ENCODE results near the gene BCAS4.
A peak's percentile ranks its signal among the peaks of the same experiment; 100 is the strongest.

The BCAS4 gene

DNA sequence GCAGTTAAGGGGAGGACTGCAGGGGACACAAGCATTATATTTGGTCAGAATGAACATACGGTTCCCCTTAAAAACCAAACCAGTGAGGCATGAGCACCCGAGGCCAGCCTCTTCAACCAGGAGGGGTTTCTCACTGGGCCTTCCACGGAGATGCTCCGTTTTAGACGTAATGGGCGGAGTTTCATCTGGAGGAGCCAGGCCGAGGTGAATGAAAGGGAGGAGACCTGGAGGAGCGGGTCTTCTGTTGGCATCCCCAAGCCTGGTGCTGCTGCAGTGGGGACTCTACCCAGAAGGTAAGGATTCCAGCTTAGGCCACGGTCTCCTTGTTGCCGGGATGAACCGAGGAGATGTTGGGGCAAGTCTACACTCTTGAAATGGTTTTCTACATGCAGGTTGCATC is 89.0 kb downstream of the BCAS4 start:
- Mint-ChIP-seq H3K9me3 (no peaks in the 10 kb centered on the region), H3K4me3 (no peak overlapping the region), H3K4me1 (no peaks in the 10 kb centered on the region), H3K27me3 (no peaks in the 10 kb centered on the region), H3K36me3 (peaks cover 13% of the 10 kb centered on the region), H3K27ac (no peak overlapping the region)
- DNase-seq: no peak
- CTCF ChIA-PET: interaction anchor here (0.6 to 3.9 kb wide), 4 partner anchors 11 to 132 kb away, joined by 3 to 14 read pairs (median 4); partner anchors contain the start of gene BCAS4

DNA sequence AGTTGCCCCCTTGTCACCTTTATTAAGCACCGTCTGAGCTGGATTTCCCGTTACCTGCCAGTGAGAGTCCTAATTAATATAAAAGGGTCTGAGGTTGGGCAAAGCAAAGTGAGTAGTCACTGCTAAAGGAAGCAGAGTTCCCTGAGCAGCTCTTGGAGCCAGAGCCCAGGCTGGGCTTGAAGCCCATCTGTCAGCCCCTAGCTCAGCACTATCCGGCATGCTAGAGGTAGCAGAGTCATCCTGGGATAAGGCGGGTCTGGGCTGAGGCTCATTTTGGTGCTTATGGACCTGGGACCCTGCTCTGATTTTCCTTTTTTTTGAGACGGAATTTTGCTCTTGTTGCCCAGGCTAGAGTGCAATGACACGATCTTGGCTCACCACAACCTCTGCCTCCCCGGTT is 90.2 kb downstream of the BCAS4 start:
- Mint-ChIP-seq H3K9me3 (no peaks in the 10 kb centered on the region), H3K27ac (no peak overlapping the region), H3K4me1 (no peaks in the 10 kb centered on the region), H3K36me3 (peaks cover 20% of the 10 kb centered on the region), H3K27me3 (no peaks in the 10 kb centered on the region), H3K4me3 (no peak overlapping the region)
- CTCF ChIA-PET: interaction anchor here (1.3 to 3.9 kb wide), 2 partner anchors 44 to 91 kb away, joined by 3 to 14 read pairs; no protein-coding TSS in a partner anchor
- no peak for DNase-seq

DNA sequence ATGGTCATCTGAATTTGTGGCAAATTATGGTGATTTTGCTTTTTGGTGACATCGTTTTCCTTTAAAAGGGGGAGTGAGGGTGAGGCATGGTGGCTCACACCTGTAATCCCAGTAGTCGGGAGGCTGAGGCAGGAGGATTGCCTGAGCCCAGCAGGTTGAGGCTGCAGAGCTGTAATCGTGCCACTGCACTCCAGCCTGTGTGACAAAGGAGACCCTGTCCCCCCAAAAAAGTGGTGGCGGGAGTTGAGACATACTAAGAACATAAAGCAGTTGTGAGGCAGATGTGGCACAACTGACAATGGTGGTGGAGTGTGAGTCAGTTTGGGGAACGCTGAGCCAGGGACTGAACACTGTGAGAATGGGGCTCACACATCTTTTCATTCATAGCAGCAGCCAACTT is 90.9 kb downstream of the BCAS4 start:
- H3K4me3 Mint-ChIP-seq: no peak overlapping the region
- no peaks in the 10 kb centered on the region for H3K9me3 Mint-ChIP-seq
- no peak for DNase-seq
- H3K27me3 Mint-ChIP-seq: no peaks in the 10 kb centered on the region
- no peak overlapping the region for H3K27ac Mint-ChIP-seq
- no peaks in the 10 kb centered on the region for H3K4me1 Mint-ChIP-seq
- peaks cover 23% of the 10 kb centered on the region for H3K36me3 Mint-ChIP-seq
- CTCF ChIA-PET: interaction anchor here (3.9 kb wide), 1 partner anchor 44 kb away, joined by 14 read pairs; no protein-coding TSS in a partner anchor

DNA sequence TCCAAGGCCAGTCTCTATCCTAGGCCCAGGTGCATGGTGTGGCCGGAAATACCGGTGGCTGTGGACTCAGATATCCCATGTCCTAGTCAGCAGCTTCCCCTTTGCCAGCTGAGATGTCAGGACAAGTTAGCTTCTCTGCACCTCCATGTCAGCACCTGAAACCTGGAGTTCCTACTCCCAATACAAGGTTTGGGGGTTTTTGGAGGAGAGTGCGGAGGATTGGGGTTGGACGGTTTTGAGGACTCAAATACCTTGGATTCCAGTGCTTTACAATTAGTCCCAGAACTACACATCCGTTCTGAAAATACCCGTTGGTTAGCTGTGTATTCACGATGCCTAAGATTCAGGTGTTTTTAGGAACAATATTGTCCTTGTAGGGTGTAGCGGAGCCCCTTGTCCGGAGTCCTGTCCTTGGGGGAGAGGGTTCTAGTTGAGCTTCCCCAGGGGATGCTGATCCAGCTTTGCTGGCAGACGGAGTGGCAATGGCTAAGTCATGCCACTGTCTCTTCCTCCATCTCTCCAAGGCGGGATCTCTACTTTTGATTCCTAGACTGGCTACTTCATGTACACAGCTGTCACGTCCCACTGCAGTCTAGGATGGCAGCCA is 91.4 kb downstream of the BCAS4 start:
- CTCF ChIA-PET: interaction anchor here (3.9 kb wide), 1 partner anchor 43 kb away, joined by 14 read pairs; no protein-coding TSS in a partner anchor
- H3K27me3 Mint-ChIP-seq: no peaks in the 10 kb centered on the region

DNA sequence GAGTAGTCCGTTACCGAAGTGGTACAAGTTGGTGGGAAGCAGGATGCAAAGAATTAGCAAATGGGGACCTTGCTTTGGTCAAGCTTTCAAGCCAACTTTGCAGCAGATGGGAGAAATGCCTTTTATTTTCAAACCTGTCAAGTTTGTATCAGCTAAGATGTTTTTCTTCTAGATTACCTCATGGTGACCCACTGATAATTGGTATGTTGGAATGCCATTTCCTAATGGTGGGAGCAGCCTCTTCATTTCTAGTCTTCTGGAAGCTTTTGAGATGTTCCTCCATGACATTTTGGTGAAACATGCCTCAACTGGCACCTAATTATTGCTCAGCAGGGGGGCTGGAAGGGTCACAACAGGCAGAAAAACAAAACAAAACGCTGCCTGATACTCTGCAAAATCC is 92.7 kb downstream of the BCAS4 start:
- CTCF ChIA-PET: no interaction called here
- DNase-seq: no peak
- Mint-ChIP-seq H3K9me3 (no peaks in the 10 kb centered on the region), H3K27me3 (no peaks in the 10 kb centered on the region), H3K27ac (no peak overlapping the region), H3K4me1 (no peaks in the 10 kb centered on the region), H3K4me3 (no peak overlapping the region), H3K36me3 (peaks cover 36% of the 10 kb centered on the region)

More for the DNA sequence above, 91.4 kb downstream of the BCAS4 start:
- DNase-seq: no peak
- Mint-ChIP-seq H3K27ac (no peak overlapping the region), H3K4me3 (no peak overlapping the region), H3K9me3 (no peaks in the 10 kb centered on the region), H3K4me1 (no peaks in the 10 kb centered on the region), H3K36me3 (peaks cover 23% of the 10 kb centered on the region)

DNA sequence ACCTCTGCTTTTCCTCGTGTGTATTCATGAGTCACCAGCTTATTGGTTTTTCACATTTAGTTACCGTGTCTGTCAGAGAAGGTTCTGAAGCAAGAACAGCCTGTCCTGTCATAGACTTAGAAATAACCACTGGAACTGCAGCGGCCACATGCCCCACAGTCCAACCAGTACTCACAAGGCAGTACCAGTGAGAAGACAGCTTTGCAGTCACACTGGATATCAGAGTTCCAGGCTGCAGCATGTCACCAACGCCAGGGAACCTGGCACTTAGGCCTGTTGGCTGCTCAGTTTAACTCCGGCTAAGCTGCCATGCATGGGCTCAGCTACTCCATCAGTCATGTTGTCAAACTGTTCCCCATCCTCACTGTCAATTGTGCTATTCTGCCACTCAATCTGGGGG is 96.3 kb downstream of the BCAS4 start:
- no peaks in the 10 kb centered on the region for H3K4me1 Mint-ChIP-seq
- peaks cover 54% of the 10 kb centered on the region for H3K36me3 Mint-ChIP-seq

DNA sequence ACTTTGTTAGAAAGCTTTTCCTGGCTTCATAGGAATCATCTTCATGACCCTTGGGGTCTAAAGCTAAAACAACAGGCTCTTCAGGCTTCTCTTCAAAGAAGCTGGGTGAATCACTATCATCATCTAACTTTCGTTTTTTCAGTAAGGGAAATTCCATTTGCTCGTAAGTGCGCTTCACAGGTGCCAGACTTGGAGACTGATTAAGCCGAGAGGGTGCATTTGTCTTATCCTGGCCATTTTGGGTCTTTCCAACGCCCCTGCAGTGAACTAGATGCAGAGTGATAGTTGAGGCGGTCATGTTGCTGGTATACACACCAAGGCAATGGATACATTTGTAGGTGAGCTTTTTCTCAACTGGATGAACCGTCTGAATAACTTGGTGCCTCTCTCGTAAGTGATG is 97.5 kb downstream of the BCAS4 start:
- Mint-ChIP-seq H3K36me3 (peaks cover 56% of the 10 kb centered on the region), H3K4me1 (no peaks in the 10 kb centered on the region), H3K4me3 (no peak overlapping the region), H3K27me3 (no peaks in the 10 kb centered on the region), H3K27ac (no peak overlapping the region), H3K9me3 (no peaks in the 10 kb centered on the region)
- DNase-seq: no peak
- CTCF ChIA-PET: interaction anchor here (1.3 to 3.8 kb wide), 3 partner anchors 11 to 98 kb away, joined by 5 to 13 read pairs (median 8); partner anchors contain the start of gene BCAS4

More for the DNA sequence above, 96.3 kb downstream of the BCAS4 start:
- Mint-ChIP-seq H3K4me3 (no peak overlapping the region), H3K27ac (no peak overlapping the region), H3K9me3 (no peaks in the 10 kb centered on the region), H3K27me3 (no peaks in the 10 kb centered on the region)
- no peak for DNase-seq
- CTCF ChIA-PET: interaction anchor here (2.4 to 3.8 kb wide), 2 partner anchors 38 to 97 kb away, joined by 8 to 13 read pairs; partner anchors contain the start of gene BCAS4

DNA sequence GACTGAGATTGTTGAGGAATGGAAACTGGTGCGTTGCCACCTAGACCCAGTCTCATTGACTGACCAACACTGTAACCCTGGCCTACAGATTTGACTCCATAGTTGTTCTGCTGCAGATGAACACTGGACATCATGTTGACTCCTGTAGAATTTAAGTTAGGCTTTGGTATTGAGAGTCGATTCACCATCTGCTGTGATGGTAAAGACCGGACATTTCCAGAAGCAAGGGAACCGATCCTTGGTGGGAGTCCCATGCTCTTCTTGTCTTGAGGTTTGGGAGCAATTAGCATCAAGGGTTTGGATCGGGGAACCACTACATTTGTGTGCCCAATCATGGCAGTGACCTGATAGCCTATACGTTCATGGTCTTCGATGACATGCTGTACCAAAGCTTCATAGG is 98.8 kb downstream of the BCAS4 start:
- H3K4me1 Mint-ChIP-seq: no peaks in the 10 kb centered on the region
- no peak overlapping the region for H3K27ac Mint-ChIP-seq
- no peaks in the 10 kb centered on the region for H3K9me3 Mint-ChIP-seq
- no peaks in the 10 kb centered on the region for H3K27me3 Mint-ChIP-seq
- CTCF ChIA-PET: no interaction called here
- H3K4me3 Mint-ChIP-seq: no peak overlapping the region
- peaks cover 61% of the 10 kb centered on the region for H3K36me3 Mint-ChIP-seq
- DNase-seq: no peak

DNA sequence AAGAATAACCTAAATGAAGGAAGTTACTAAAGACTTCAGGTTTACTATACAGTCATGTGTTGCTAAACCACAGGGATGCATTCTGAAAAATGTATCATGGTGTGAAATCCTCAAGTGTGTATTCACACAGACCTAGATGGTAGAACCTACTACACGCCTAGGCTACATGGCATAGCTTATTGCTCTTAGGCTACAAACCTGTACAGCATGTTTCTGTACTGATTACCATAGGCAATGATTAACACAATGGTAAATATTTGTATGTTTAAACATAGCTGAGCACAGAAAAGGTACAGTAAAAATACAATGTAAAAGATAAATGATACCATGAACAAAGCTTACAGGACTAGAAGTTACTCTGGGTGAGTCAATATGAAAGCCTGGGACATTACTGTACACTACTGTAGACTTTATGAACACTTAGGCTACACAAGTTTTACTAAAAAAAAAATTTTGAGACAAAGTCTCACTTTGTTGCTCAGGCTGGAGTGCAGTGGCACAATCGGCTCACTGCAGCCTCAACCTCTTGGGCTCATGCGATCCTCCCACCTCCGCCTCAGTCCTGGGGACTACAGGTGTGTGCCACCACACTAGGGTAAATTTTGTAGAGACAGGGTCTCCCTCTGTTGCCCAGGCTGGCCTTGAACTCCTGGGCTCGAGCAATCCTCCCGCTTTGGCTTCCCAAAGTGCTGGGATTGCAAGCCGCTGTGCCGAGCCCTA is 100.4 kb downstream of the BCAS4 start:
- Mint-ChIP-seq H3K9me3 (no peaks in the 10 kb centered on the region), H3K27me3 (no peaks in the 10 kb centered on the region), H3K36me3 (peaks cover 56% of the 10 kb centered on the region), H3K4me1 (no peaks in the 10 kb centered on the region), H3K27ac (no peak overlapping the region), H3K4me3 (no peak overlapping the region)
- DNase-seq: no peak
- CTCF ChIA-PET: interaction anchor here (0.6 kb wide), 1 partner anchor 45 kb away, joined by 3 read pairs; no protein-coding TSS in a partner anchor

DNA sequence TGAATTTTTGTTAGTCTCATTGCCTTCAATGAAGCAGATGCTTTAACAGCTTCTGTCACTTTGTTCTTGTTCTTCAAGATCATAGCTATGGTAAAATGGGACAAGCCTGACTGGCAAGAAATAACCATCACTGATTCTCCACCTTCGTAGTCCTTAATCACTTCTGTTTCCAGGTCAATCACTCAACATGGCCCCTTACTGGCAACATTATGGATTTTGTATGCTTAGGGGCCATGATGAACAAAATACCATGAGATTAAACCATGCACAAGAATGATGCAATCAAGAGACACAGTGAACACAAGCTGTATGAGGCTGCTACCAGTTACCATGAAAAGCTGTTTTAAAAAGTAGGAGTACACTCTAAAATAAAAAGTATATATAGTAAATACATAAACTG is 103.6 kb downstream of the BCAS4 start:
- Mint-ChIP-seq H3K4me3 (no peak overlapping the region), H3K27ac (peak overlapping the region; percentile 46), H3K27me3 (no peaks in the 10 kb centered on the region), H3K9me3 (no peaks in the 10 kb centered on the region), H3K4me1 (no peaks in the 10 kb centered on the region), H3K36me3 (peaks cover 46% of the 10 kb centered on the region)
- DNase-seq: no peak
- CTCF ChIA-PET: interaction anchor here (0.8 to 1.0 kb wide), 3 partner anchors 15 to 104 kb away, joined by 3 read pairs; no protein-coding TSS in a partner anchor

DNA sequence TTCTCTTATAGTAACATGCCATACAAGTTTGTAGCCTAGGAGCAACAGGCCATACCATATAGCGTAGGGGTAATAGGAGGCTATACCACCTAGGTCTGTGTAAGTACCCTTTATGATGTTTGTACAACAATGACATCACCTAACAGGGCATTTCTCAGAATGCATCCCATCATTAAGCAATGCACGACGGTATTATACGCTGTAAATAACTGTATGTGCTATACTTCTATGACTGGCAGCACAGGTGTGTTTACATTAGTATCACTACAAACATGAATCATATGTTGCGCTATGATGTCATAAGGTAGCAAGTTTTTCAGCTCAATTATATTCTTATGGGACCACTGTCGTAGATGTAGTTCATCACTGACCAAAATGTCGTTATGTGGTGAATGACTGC is 105.4 kb downstream of the BCAS4 start:
- Mint-ChIP-seq H3K27me3 (no peaks in the 10 kb centered on the region), H3K27ac (no peak overlapping the region), H3K4me1 (no peaks in the 10 kb centered on the region), H3K36me3 (peaks cover 43% of the 10 kb centered on the region), H3K4me3 (no peak overlapping the region), H3K9me3 (no peaks in the 10 kb centered on the region)
- CTCF ChIA-PET: interaction anchor here (0.6 to 2.2 kb wide), 3 partner anchors 7 to 29 kb away, joined by 3 to 6 read pairs (median 3); no protein-coding TSS in a partner anchor
- DNase-seq: no peak

DNA sequence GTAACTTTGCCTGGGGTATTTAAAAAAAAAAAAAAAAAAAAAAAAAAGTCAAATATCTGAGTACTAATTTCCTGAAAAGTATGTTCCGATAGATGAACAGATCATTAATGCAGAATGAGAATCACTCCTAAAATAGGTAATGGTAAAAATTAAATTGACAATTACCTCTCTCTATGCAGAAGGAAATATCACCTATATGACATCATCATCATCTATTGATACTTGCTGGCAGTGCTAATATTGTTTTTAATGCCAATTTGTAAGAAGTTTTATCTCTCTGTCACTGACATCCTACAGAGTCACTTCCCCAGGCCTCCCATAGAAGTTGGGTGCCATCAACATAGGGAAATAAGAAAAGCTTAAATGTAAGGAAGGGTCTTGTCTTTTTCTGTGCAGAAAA is 106.4 kb downstream of the BCAS4 start:
- Mint-ChIP-seq H3K27me3 (no peaks in the 10 kb centered on the region), H3K9me3 (no peaks in the 10 kb centered on the region), H3K4me3 (no peak overlapping the region), H3K4me1 (no peaks in the 10 kb centered on the region), H3K36me3 (peaks cover 41% of the 10 kb centered on the region), H3K27ac (no peak overlapping the region)
- no peak for DNase-seq
- CTCF ChIA-PET: interaction anchor here (2.2 kb wide), 1 partner anchor 28 kb away, joined by 6 read pairs; no protein-coding TSS in a partner anchor

DNA sequence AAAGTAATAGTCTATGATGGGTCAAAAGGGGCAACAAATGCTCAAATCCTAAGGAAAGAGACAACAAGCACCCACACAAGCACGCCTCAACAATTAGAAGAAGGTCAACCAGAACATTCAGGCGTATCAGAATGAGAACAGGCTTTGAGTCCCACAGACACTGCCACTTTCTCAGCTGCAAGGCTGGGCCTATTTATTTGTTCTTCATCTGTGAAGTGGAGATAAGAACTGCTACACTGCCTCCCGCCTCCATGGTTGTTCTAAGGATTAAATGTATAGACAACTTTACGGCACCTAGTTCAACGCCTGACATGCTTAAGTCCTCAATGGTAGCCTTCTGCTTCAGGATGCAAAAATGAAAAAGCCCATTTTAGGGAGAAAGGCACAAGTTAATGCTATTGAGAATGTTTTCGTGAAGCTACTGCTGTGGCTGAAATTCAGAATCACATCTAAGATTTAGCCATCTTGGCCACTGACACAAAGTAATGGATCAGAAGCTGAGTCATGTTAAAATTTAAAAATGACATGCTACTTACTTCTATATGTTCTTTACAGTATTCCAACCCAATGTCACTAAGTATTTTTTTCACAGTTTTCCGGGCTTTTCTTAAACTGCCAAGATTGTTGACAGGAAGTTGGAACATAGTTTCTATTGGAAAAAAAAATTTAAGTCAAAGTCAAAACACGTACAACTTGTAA is 108.6 kb downstream of the BCAS4 start:
- no peak overlapping the region for H3K27ac Mint-ChIP-seq
- DNase-seq: no peak
- peaks cover 29% of the 10 kb centered on the region for H3K36me3 Mint-ChIP-seq
- no peaks in the 10 kb centered on the region for H3K9me3 Mint-ChIP-seq
- CTCF ChIA-PET: interaction anchor here (0.6 to 2.1 kb wide), 3 partner anchors 26 to 720 kb away, joined by 3 to 6 read pairs (median 5); partner anchors contain the start of gene ADNP
- H3K4me3 Mint-ChIP-seq: no peak overlapping the region
- no peaks in the 10 kb centered on the region for H3K27me3 Mint-ChIP-seq
- peaks cover 2% of the 10 kb centered on the region for H3K4me1 Mint-ChIP-seq

DNA sequence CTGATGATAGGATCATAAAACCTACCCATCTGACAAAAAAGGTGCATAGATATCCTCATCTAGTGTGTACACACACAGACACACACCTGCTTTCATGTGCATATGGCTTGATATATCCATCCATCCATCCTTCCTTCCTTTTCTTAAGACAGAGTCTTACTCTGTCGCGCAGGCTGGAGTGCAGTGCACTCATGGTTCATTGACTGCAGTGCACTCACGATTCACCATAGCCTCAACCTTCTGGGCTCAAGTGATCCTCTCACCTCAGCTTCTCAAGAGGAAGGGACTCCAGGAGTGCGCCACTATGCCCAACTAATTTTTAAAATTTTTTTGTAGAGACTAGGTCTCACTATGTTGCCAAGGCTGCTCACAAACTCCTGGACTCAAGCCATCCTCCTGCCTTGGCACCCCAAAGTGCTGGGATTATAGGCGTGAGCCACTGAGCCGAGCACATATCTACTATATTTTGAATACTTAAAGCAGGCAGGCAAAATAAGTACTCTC is 109.3 kb downstream of the BCAS4 start:
- peaks cover 2% of the 10 kb centered on the region for H3K4me1 Mint-ChIP-seq
- peak overlapping the region; percentile 71 for H3K27ac Mint-ChIP-seq
- no peaks in the 10 kb centered on the region for H3K9me3 Mint-ChIP-seq
- no peaks in the 10 kb centered on the region for H3K27me3 Mint-ChIP-seq
- H3K4me3 Mint-ChIP-seq: no peak overlapping the region
- H3K36me3 Mint-ChIP-seq: peaks cover 27% of the 10 kb centered on the region
- DNase-seq: no peak
- CTCF ChIA-PET: interaction anchor here (0.6 to 2.1 kb wide), 2 partner anchors 25 to 719 kb away, joined by 3 to 6 read pairs; no protein-coding TSS in a partner anchor

Data from activated naive CD4-positive, alpha-beta T cell treated with anti-CD3 and anti-CD28 coated beads, Interleukin-2, amount 10 ng/mL, durations not matched to agents 7 days and 5 days (primary cell).